ENCODE results near the gene SF3B2.

The SF3B2 gene

GRCh38 chr11:66011239-66011784, 40.9 kb upstream of the SF3B2 start:
- Histone ChIP-seq H3K4me3 (replicated peaks; ENCODE audit: low read depth, low read length) (no peak overlapping the region), H3K36me3 (ENCODE audit: control insufficient read depth, insufficient read depth, low read length) (no peaks in the 10 kb centered on the region), H3K27me3 (replicated peaks; ENCODE audit: control insufficient read depth, insufficient read depth, low read length) (no peaks in the 10 kb centered on the region; the same call in 1 of the 2 replicates)
- DNase-seq (ENCODE audit: extremely low read depth, insufficient read length): no peak
- TF ChIP-seq CTCF (IDR thresholded peaks at IDR 0.05; ENCODE audit: insufficient read depth, low read length, poor library complexity, severe bottlenecking): no peak

- no peak for DNase-seq (ENCODE audit: extremely low read depth, insufficient read length)
- Histone ChIP-seq H3K27me3 (replicated peaks; ENCODE audit: control insufficient read depth, insufficient read depth, low read length) (no peaks in the 10 kb centered on the region; the same call in 1 of the 2 replicates), H3K4me3 (replicated peaks; ENCODE audit: low read depth, low read length) (no peak within 1 kb of the TSS), H3K36me3 (ENCODE audit: control insufficient read depth, insufficient read depth, low read length) (no peaks in the 10 kb centered on the region)
- TF ChIP-seq CTCF (IDR thresholded peaks at IDR 0.05; ENCODE audit: insufficient read depth, low read length, poor library complexity, severe bottlenecking): no peak
Observed at GRCh38 chr11:66011785-66012303, 40.3 kb upstream of the SF3B2 start, which contains the start of gene CST6. TSS of gene CST6 (plus strand) at chr11:66012008. CDS start at chr11:66012045, 37 bp downstream.

GRCh38 chr11:66012371-66012945, 39.7 kb upstream of the SF3B2 start:
- Histone ChIP-seq H3K36me3 (ENCODE audit: control insufficient read depth, insufficient read depth, low read length) (no peaks in the 10 kb centered on the region), H3K4me3 (replicated peaks; ENCODE audit: low read depth, low read length) (no peak overlapping the region), H3K27me3 (replicated peaks; ENCODE audit: control insufficient read depth, insufficient read depth, low read length) (no peaks in the 10 kb centered on the region; the same call in 1 of the 2 replicates)
- no peak for TF ChIP-seq CTCF (IDR thresholded peaks at IDR 0.05; ENCODE audit: insufficient read depth, low read length, poor library complexity, severe bottlenecking)
- DNase-seq (ENCODE audit: extremely low read depth, insufficient read length): no peak

- H3K27me3 ChIP-seq (replicated peaks; ENCODE audit: control insufficient read depth, insufficient read depth, low read length): no peaks in the 10 kb centered on the region; the same call in 1 of the 2 replicates
- no peak for DNase-seq (ENCODE audit: extremely low read depth, insufficient read length)
- TF ChIP-seq CTCF (IDR thresholded peaks at IDR 0.05; ENCODE audit: insufficient read depth, low read length, poor library complexity, severe bottlenecking): no peak
- H3K36me3 ChIP-seq (ENCODE audit: control insufficient read depth, insufficient read depth, low read length): no peaks in the 10 kb centered on the region
- no peak overlapping the region for H3K4me3 ChIP-seq (replicated peaks; ENCODE audit: low read depth, low read length)
Observed at GRCh38 chr11:66012946-66013761, 39.0 kb upstream of the SF3B2 start.

GRCh38 chr11:66013762-66014100, 38.4 kb upstream of the SF3B2 start:
- no peak for DNase-seq (ENCODE audit: extremely low read depth, insufficient read length)
- Histone ChIP-seq H3K36me3 (ENCODE audit: control insufficient read depth, insufficient read depth, low read length) (no peaks in the 10 kb centered on the region), H3K27me3 (replicated peaks; ENCODE audit: control insufficient read depth, insufficient read depth, low read length) (no peaks in the 10 kb centered on the region; the same call in 1 of the 2 replicates), H3K4me3 (replicated peaks; ENCODE audit: low read depth, low read length) (no peak overlapping the region)
- TF ChIP-seq CTCF (IDR thresholded peaks at IDR 0.05; ENCODE audit: insufficient read depth, low read length, poor library complexity, severe bottlenecking): no peak
